ENCODE measurements around the gene TNFAIP8L3. TPM values are rescaled to one million over a fixed set of nuclear protein-coding genes. Genes with fewer than 3 reads are reported as not detected.

Gene TNFAIP8L3
- total RNA-seq, 1 donor from 2014 or later: 7.3 TPM

GRCh38 chr15:51089699-51090453 is 4.8 kb downstream of the TNFAIP8L3 start:
- ATAC-seq: no peak

- no peak for ATAC-seq
Observed at GRCh38 chr15:51089041-51089440, 5.7 kb downstream of the TNFAIP8L3 start.

DNA sequence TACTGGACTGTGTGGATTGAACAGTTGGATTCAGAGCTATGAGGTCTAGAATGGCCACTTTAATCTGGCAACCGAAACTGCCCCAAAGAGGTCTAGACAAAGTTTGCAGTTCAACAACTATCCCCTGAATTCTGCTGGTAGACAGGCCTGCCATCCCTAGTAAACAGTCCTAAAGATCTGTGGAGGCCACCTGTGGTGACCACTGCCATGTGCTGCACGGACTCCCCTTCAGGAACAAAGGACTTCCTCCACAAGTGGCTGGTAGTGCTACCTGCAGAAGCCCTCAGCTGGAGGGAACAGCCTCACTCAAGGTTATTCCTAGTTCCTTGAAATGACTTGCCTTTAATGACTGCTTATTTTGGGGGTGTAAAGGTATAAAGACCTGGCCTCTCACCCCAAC is 6.1 kb downstream of the TNFAIP8L3 start:
- no peak for ATAC-seq

DNA sequence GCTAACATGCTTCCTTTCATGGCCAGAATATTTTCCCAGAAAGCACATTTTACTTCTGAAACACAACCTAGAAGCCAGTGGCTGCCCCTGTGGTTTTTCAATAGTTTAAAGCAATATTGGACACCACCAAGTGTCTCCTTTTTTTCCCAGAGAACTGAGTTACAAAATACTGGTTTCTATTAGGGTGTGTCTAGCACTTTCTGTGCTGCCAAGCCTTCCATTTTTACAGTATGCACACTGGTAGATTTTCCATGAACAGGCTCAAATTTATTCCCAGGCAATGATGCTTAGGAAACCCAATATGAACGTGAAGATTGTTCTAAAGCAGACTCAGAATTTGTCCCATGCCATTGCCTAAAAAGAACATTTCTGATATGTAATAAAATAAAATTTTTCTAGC is 7.2 kb downstream of the TNFAIP8L3 start:
- no peak for ATAC-seq

GRCh38 chr15:51086409-51086808 is 8.3 kb downstream of the TNFAIP8L3 start:
- no peak for ATAC-seq

DNA sequence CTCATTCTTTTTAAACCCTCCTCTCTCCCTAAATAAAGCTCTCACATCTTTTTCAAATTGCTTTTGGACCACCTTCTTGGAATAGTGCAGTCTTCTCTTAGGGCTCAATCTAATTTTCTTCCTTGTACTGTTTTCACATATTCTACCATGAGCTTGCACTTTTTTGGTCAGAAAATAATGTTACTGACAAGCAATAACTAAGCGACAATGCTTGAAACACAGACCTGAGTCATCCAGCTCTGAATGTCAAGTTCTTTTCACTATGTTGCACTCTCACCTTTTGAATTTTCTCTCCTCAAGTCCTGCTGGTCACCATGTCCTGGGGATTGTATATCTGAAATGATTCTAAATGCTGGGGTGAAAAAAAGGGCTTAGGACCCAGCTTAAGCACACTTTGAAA is 8.9 kb downstream of the TNFAIP8L3 start:
- no peak for ATAC-seq

DNA sequence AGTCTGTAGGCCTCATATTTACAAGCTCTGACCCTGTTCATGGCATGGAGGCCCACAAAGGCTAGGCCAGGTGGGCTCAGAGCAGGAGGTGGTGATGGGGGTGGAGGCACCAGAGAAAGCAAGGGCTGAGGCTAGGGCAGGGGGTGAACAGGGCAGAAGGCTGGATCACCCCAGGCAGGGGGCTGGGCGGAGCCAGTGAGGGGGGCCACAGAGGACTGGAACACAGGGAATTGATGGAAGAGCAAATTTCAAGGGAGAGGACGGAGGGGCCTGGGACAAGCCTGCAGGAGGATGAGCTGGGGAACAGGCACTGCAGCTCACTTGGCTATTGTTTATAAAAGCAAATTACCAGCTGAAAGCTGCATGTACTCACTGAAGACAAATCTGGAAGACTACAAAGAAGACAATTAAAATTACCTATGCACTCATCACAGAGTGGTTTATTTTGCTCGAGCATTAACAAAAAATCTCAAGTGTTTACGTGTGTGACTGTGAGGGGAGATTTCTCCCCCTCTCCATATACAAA is 11.0 kb downstream of the TNFAIP8L3 start:
- ATAC-seq: no peak

GRCh38 chr15:51082246-51082645 is 12.5 kb downstream of the TNFAIP8L3 start:
- no peak for ATAC-seq

DNA sequence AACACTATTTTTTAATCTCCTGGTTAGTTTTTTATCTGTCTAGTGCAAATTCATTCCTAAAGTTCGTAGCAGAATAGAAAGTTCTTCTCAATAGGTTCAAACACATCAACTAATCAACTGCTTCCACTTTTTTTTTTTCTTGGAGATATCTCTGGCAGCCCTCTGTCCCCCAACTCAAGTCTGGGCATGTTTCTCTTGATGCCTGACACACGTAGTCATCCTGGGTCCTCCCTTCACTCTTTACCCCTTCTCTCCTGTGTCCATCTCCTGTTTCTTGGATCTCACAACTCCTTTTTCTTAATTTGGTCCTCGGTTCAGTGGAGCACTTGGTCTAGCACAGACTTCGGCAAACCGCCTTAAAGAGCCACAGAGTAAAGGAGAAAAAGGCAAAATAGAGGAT is 14.4 kb downstream of the TNFAIP8L3 start:
- no peak for ATAC-seq

DNA sequence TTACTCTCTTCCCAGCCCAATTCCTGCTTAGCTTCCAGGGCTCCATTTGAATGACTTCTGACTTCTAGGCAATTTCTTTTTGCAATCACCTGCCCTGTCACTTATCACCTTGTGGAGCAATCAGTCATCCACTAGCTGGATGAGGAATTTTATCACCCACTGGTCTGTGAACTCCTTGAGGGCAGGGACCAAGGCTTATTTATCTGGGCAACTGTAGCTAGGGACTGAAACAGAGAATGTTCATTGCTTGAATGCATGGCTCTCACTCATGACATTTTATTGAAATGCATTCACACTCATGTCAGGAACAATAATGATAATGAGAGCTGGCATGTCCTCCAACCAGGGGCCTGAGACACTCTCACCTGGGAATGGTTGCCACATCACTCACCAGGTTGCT is 15.5 kb downstream of the TNFAIP8L3 start:
- ATAC-seq: no peak

DNA sequence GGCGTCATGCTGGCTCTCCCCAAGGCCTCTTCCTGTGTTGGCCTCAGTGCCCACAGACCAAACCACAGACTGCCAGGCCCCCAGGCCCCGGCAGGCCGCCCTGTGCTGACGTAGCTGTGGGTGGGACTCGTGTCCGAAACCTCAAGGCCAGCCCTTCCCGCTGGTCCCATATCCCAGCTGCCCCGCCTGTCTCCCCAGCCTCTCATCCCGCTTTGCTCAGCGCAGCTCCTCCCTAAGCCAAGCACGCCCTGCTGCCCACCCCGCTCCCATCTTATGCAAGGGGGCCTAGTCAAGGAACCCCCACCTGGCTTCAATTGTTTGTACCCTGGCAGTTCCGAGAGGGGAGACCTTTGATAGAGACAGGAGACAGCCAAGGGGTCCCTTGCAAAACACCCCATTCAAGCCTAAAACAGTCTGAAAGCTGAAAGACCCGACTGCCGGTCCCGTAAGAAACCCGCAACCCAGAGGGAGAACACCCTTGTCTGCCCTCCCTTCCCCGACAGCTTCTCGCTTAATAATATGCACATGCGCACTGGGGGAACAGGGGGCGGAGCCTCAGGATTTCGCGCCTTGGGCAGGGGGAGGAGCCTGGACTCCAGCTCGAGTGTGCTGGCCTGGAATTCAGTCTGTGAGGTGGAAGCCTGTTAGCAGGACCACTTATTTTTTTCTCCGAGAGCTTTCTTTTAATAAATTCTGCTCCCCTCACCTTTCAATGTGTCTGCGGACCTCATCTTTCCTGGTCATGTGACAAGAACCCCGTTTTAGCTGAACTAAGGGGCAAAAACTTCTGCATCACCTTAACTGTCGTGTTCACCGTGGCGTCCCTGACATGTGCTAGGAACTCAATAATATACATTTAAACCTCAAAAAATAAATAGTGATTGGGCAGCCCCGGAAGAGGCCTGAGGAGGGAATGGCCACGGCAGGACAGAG is 17.2 kb downstream of the TNFAIP8L3 start:
- peak; percentile 36 for ATAC-seq

DNA sequence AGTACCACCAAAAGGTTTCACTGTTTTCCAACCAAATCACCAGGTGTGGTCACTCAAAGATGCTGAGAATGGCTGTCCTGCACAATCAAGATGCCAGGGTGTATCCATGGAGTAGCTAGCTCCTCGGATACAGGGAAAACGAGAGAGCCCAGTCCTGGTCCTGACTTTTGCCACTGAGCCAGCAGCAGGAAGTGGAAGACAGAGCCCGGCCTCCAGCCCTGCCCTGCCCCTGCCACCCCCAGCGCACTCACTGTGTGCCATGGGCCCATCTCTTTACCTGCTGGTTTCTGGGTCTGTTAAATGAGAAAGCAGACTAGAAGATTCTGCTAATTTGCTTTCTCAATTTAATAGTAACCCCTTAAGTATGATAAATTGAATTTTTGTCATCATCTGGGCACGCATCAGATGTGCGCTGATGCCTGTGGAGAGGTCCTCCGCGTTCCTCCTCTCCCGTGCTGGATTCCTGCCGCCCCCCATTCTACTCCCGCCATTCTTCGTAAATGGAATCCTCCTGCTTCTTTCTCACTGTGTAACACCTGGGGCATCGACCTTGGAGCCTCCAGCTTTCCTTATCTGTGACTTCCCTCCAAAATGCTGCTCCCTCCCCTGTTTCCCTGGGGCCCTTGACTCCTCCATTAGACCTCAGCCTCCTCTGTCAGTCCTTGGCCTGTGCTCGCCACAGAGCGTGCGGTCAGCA is 18.0 kb downstream of the TNFAIP8L3 start:
- no peak for ATAC-seq

- peak; percentile 19 for ATAC-seq
Observed at GRCh38 chr15:51075826-51076523, 18.7 kb downstream of the TNFAIP8L3 start.

- ATAC-seq: no peak
Observed at GRCh38 chr15:51075364-51075763, 19.3 kb downstream of the TNFAIP8L3 start.

DNA sequence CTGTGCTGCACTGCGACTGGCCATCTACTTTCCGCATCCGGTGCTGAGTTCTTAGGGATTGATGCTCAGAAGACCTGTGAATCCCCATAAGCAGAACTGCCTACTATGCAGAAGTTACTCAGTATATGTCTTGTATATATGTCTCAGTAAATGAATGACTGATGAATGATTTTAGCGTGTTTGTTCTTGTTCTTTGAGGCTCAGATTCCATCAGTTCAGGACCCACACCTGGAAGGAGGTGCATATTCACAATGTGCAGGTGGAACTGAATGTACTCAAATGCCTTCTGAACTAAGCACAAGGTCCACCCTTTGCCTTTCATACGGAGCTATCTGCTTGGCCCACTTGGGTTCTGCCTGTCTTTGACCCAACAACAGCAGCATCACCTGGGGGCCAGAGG is 19.8 kb downstream of the TNFAIP8L3 start:
- no peak for ATAC-seq

GRCh38 chr15:51071578-51071977 is 23.1 kb downstream of the TNFAIP8L3 start:
- no peak for ATAC-seq

- no peak for ATAC-seq
Observed at GRCh38 chr15:51069983-51070382, 24.7 kb downstream of the TNFAIP8L3 start.

GRCh38 chr15:51067510-51067909 is 27.2 kb downstream of the TNFAIP8L3 start:
- ATAC-seq: no peak

DNA sequence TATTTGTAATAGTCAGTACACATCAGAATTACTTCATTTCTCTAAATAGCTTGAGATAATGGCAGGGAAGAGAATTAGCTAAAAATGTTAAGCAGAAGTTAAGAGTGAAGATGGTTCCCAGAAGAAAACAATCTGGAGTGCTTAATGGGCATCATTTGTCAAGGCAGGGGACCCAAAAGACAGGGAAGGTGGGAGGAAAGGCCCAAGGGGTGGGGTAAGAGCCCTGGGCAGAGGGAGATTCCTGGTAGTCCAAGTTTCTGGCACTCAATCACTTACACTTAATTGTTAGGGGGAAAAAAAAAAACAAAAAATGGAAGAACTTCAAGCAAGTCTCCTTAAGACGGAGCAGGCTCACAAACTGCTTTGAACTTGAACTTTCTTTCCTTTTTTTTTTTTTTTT is 28.9 kb downstream of the TNFAIP8L3 start:
- no peak for ATAC-seq

DNA sequence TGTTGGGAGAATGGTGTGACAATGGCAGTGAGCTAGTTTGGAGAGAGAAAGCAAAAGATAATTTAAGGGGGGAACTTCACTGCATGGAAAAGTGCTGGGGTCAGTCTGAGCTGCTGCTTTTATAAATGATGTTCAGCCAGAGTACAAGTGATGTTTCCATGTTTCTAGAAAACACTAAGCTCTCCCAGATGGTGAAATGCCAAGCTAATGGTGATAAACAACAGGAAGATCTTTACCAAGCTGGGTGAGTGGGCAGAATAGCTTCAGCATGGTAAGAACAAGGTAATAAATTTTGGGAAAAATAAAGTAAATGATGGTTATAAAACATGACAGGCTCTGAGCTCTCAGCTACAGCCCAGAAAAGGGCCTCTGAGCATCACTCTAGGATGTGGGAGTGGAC is 29.4 kb downstream of the TNFAIP8L3 start:
- ATAC-seq: no peak

GRCh38 chr15:51062736-51063135 is 32.0 kb downstream of the TNFAIP8L3 start:
- no peak for ATAC-seq

- ATAC-seq: no peak
Observed at GRCh38 chr15:51060030-51060673, 34.6 kb downstream of the TNFAIP8L3 start.
